Ishikawa (cell line): ENCODE measurements around the gene RAD51B.

Experiments used
- FOXM1 ChIP-seq: IDR thresholded peaks from 2 replicates; pipeline ENCODE4 v1.6.1; 2012; ENCODE audit warnings: low read depth, borderline replicate concordance
- MAX ChIP-seq: IDR thresholded peaks from 2 replicates; pipeline ENCODE4 v1.6.1; 2012
- REST ChIP-seq: IDR thresholded peaks from 2 replicates; pipeline ENCODE4 v1.6.1; 2012; ENCODE audit warnings: low read depth, mild to moderate bottlenecking
- YY1 ChIP-seq: IDR thresholded peaks from 2 replicates; pipeline ENCODE4 v1.6.1; 2012; ENCODE audit warnings: low read depth

- no peak for TF ChIP-seq FOXM1
- TF ChIP-seq YY1: no peak
- no peak for TF ChIP-seq REST
- TF ChIP-seq MAX: no peak
Measured at GRCh38 chr14:67926821-67927220, 107.2 kb downstream of the RAD51B start.
